Measurements from ENCODE around the gene LIMA1.
"Not testable (repeated sequence)": the region's sequence is repeated elsewhere in the genome, so short reads cannot be mapped to it uniquely, and the experiment has no call there.

- not testable (repeated sequence) for TF ChIP-seq FOS (IDR thresholded peaks at IDR 0.05; ENCODE audit: low read depth, low read length); ELK1 (IDR thresholded peaks at IDR 0.05; ENCODE audit: borderline replicate concordance, low read depth, low read length); POLR2A (IDR thresholded peaks at IDR 0.05; ENCODE audit: low read depth, low read length); CTCF (conservative IDR thresholded peaks at IDR 0.05; ENCODE audit: low read depth, low read length); CHD1 (IDR thresholded peaks at IDR 0.05; ENCODE audit: low read depth, low read length); MXI1 (IDR thresholded peaks at IDR 0.05; ENCODE audit: borderline replicate concordance, low read depth, low read length); BHLHE40 (IDR thresholded peaks at IDR 0.05; ENCODE audit: low read depth, low read length); RCOR1 (IDR thresholded peaks at IDR 0.05; ENCODE audit: insufficient replicate concordance, low read length); CEBPB (IDR thresholded peaks at IDR 0.05; ENCODE audit: low read depth, low read length); RAD21 (IDR thresholded peaks at IDR 0.05; ENCODE audit: low read length); MAZ (IDR thresholded peaks at IDR 0.05; ENCODE audit: borderline replicate concordance, low read depth, low read length); RFX5 (IDR thresholded peaks at IDR 0.05; ENCODE audit: low read depth, low read length); NFE2L2 (IDR thresholded peaks at IDR 0.05; ENCODE audit: low read depth, low read length); USF2 (IDR thresholded peaks at IDR 0.05; ENCODE audit: low read depth, low read length)
Measured at GRCh38 chr12:50275127-50275526, 8.2 kb downstream of the LIMA1 start.

Data from IMR-90 (cell line).